NT2/D1 (cell line): ENCODE results near the gene FRRS1.

Source experiments
- YY1 ChIP-seq: IDR thresholded peaks from 2 replicates; pipeline ENCODE4 v1.6.1; 2011; ENCODE audit not compliant: insufficient read length, insufficient read depth
- ZNF274 ChIP-seq: IDR thresholded peaks from 2 replicates; pipeline ENCODE4 v1.6.1; 2011; ENCODE audit warnings: mild to moderate bottlenecking, low read depth, low read length

GRCh38 chr1:99737016-99737415 lies 29.4 kb downstream of the FRRS1 start:
- no peak for TF ChIP-seq YY1
- TF ChIP-seq ZNF274, result no peak
